IMR-90 (cell line): ENCODE measurements around the gene SLC4A4. TPM values are rescaled to one million over a fixed set of nuclear protein-coding genes. Genes with fewer than 3 reads are reported as not detected.

Experiments
- ATAC-seq: fragments of 200-7000 bp; cut with Tn5 transposase; 2 replicates; pipeline ENCODE4 v1.9.1; 2020; ENCODE audit warnings: low read depth, mild to moderate bottlenecking, moderate library complexity
- BruUV-seq: library from RNA; stranded (reverse); fragments of 400-500 nt; replicated peaks from 2 replicates; lab custom pipeline; 2021; lab: Mats Ljungman, UMichigan
- CTCF ChIA-PET: fragments of 300-600 bp; formaldehyde crosslinking; extraction: SDS; loops from one replicate; lab custom pipeline; 2021; ENCODE audit warnings: antibody characterized with exemption; lab: Yijun Ruan, JAX
- POLR2A ChIA-PET: fragments of 300-600 bp; sonication (Branson Sonifier 250); formaldehyde crosslinking; loops from one replicate; lab custom pipeline; 2022; ENCODE audit warnings: antibody characterized with exemption; ENCODE audit not compliant: unreplicated experiment; lab: Charles Lee
- DNase-seq: peaks from one replicate; pipeline ENCODE4 v3.0.0; 2013
- H2AFZ ChIP-seq: replicated peaks from 2 replicates; pipeline ENCODE3; 2013; ENCODE audit warnings: low read length, mild to moderate bottlenecking; ENCODE audit not compliant: poor library complexity
- H2AK5ac ChIP-seq: 2 replicates; pipeline ENCODE4 v1.6.1; 2013; ENCODE audit warnings: low read depth, low read length, inconsistent platforms
- H2AK9ac ChIP-seq: replicated peaks from 2 replicates; pipeline ENCODE3; 2013; ENCODE audit warnings: mild to moderate bottlenecking, low read depth, low read length, moderate library complexity; ENCODE audit not compliant: poor library complexity
- H2BK120ac ChIP-seq: 2 replicates; pipeline ENCODE4 v1.6.1; 2013; ENCODE audit warnings: low read depth, low read length, inconsistent platforms
- H2BK15ac ChIP-seq: 3 replicates; pipeline ENCODE4 v1.6.1; 2013; ENCODE audit warnings: low read depth, low read length, inconsistent platforms
- H2BK20ac ChIP-seq: 2 replicates; pipeline ENCODE4 v1.6.1; 2013; ENCODE audit warnings: low read depth, mild to moderate bottlenecking, inconsistent platforms, low read length, moderate library complexity
- H2BK5ac ChIP-seq: 2 replicates; pipeline ENCODE4 v1.6.1; 2013; ENCODE audit warnings: mild to moderate bottlenecking, low read depth, low read length, inconsistent platforms; ENCODE audit not compliant: poor library complexity, severe bottlenecking
- H3K14ac ChIP-seq: replicated peaks from 2 replicates; pipeline ENCODE4 v1.6.1; 2013; ENCODE audit warnings: low read depth, low read length, inconsistent platforms
- H3K18ac ChIP-seq: 2 replicates; pipeline ENCODE4 v1.6.1; 2013; ENCODE audit warnings: low read depth, low read length, control low read depth
- H3K23ac ChIP-seq: 2 replicates; pipeline ENCODE4 v1.6.1; 2013; ENCODE audit warnings: low read depth, low read length, inconsistent platforms
- H3K27ac ChIP-seq: 2 replicates; pipeline ENCODE4 v1.5.1; 2013; ENCODE audit warnings: mild to moderate bottlenecking, control low read depth, low read length; ENCODE audit not compliant: insufficient read depth
- H3K27me3 ChIP-seq: 2 replicates; pipeline ENCODE4 v1.6.1; 2013; ENCODE audit warnings: low read length; ENCODE audit not compliant: control insufficient read depth, insufficient read depth
- H3K36me3 ChIP-seq: 2 replicates; pipeline ENCODE4 v1.6.1; 2013; ENCODE audit warnings: low read length, mixed read lengths; ENCODE audit not compliant: control insufficient read depth, insufficient read depth
- H3K4ac ChIP-seq: 2 replicates; pipeline ENCODE4 v1.6.1; 2013; ENCODE audit warnings: low read depth, low read length, inconsistent platforms
- H3K4me1 ChIP-seq: 2 replicates; pipeline ENCODE4 v1.6.1; 2013; ENCODE audit warnings: low read length, mixed read lengths; ENCODE audit not compliant: control insufficient read depth, insufficient read depth
- H3K4me2 ChIP-seq: 2 replicates; pipeline ENCODE4 v1.6.1; 2013; ENCODE audit warnings: low read depth, mild to moderate bottlenecking, control low read depth, low read length, moderate library complexity
- H3K4me3 ChIP-seq: 2 replicates; pipeline ENCODE4 v1.5.1; 2013; ENCODE audit warnings: low read depth, mild to moderate bottlenecking, control low read depth, low read length, moderate library complexity; ENCODE audit not compliant: insufficient read depth
- H3K56ac ChIP-seq: 2 replicates; pipeline ENCODE4 v1.6.1; 2013; ENCODE audit warnings: low read length, inconsistent platforms; ENCODE audit not compliant: insufficient read depth; ENCODE audit errors: extremely low read depth
- H3K79me1 ChIP-seq, 2 experiments: 2 replicates each; pipeline ENCODE4 v1.6.1; 2013; ENCODE audit warnings: low read length in 2 of 2, inconsistent platforms in 1 of 2, low read depth in 1 of 2
- H3K9ac ChIP-seq: 2 replicates; pipeline ENCODE4 v1.6.1; 2013; ENCODE audit warnings: low read depth, low read length, control low read depth
- H3K9me1 ChIP-seq: 2 replicates; pipeline ENCODE4 v1.6.1; 2013; ENCODE audit warnings: low read length, inconsistent platforms; ENCODE audit not compliant: insufficient read depth
- H3K9me3 ChIP-seq: 2 replicates; pipeline ENCODE4 v1.6.1; 2013; ENCODE audit warnings: low read length; ENCODE audit not compliant: control insufficient read depth, insufficient read depth
- H4K20me1 ChIP-seq: 2 replicates; pipeline ENCODE4 v1.6.1; 2013; ENCODE audit warnings: low read length, inconsistent platforms; ENCODE audit not compliant: insufficient read depth
- H4K5ac ChIP-seq: 2 replicates; pipeline ENCODE4 v1.6.1; 2013; ENCODE audit warnings: mild to moderate bottlenecking, low read depth, low read length, control low read depth
- H4K8ac ChIP-seq, 2 experiments: 2 replicates each; pipeline ENCODE4 v1.6.1; 2013; ENCODE audit warnings: low read depth in 2 of 2, low read length in 2 of 2, control low read depth in 1 of 2, inconsistent platforms in 1 of 2
- H4K91ac ChIP-seq: 2 replicates; pipeline ENCODE4 v1.6.1; 2013; ENCODE audit warnings: low read depth, low read length, inconsistent platforms; ENCODE audit not compliant: insufficient read depth
- BHLHE40 ChIP-seq: fragments of 150-350 bp; IDR thresholded peaks from 2 replicates; pipeline ENCODE4 v1.6.1; 2016; ENCODE audit warnings: mild to moderate bottlenecking, low read depth, low read length
- CEBPB ChIP-seq: IDR thresholded peaks from 2 replicates; pipeline ENCODE4 v1.6.1; 2012; ENCODE audit warnings: low read depth, low read length, improper control_type of control experiment
- FOS ChIP-seq: fragments of 150-350 bp; IDR thresholded peaks from 2 replicates; pipeline ENCODE4 v1.6.1; 2016; ENCODE audit warnings: low read depth, low read length
- MAFK ChIP-seq: IDR thresholded peaks from 2 replicates; pipeline ENCODE4 v1.6.1; 2012; ENCODE audit warnings: low read depth, low read length, improper control_type of control experiment
- MAZ ChIP-seq: IDR thresholded peaks from 2 replicates; pipeline ENCODE4 v1.6.1; 2012; ENCODE audit warnings: low read depth, mild to moderate bottlenecking, low read length, improper control_type of control experiment, moderate library complexity, borderline replicate concordance
- MXI1 ChIP-seq: IDR thresholded peaks from 2 replicates; pipeline ENCODE4 v1.6.1; 2012; ENCODE audit warnings: low read depth, mild to moderate bottlenecking, low read length, moderate library complexity, borderline replicate concordance
- NFE2L2 ChIP-seq: fragments of 150-350 bp; IDR thresholded peaks from 2 replicates; pipeline ENCODE4 v1.6.1; 2016; ENCODE audit warnings: low read depth, mild to moderate bottlenecking, low read length
- RAD21 ChIP-seq: IDR thresholded peaks from 2 replicates; pipeline ENCODE4 v1.6.1; 2012; ENCODE audit warnings: low read length, improper control_type of control experiment
- RCOR1 ChIP-seq: IDR thresholded peaks from 2 replicates; pipeline ENCODE4 v1.6.1; 2012; ENCODE audit warnings: mild to moderate bottlenecking, low read length, improper control_type of control experiment; ENCODE audit not compliant: insufficient replicate concordance
- RFX5 ChIP-seq: IDR thresholded peaks from 2 replicates; pipeline ENCODE4 v1.8.0; 2012; ENCODE audit warnings: low read depth, mild to moderate bottlenecking, low read length, moderate library complexity
- WGBS, 2 experiments: methylation state at CpG; one replicate each; pipeline versions ENCODE4 v1.1.5 to v1.1.7; 2013; ENCODE audit warnings: missing lambda C conversion rate in 2 of 2; ENCODE audit not compliant: insufficient read length in 1 of 2; ENCODE audit errors: extremely low coverage in 2 of 2; 5-methylcytosine and 5-hydroxymethylcytosine counted together
- dilution Hi-C: fragments of 300-500 bp; cut with HindIII; formaldehyde crosslinking; loops from one replicate; pipeline ENCODE4 v1.14.3; 2018; ENCODE audit warnings: low sequenced_read_pairs; ENCODE audit not compliant: unreplicated experiment
- in situ Hi-C: fragments of 300-500 bp; cut with MboI; formaldehyde crosslinking; loops from 3 replicates; pipeline ENCODE4 v1.14.3; 2019; ENCODE audit warnings: low sequenced_read_pairs, inconsistent platforms, mixed read lengths
- intact Hi-C: fragments of 100-400 bp; cut with micrococcal nuclease; formaldehyde crosslinking; loops from 2 replicates; pipeline ENCODE4 v1.10.0; 2022
- polyA plus RNA-seq, 3 experiments: library from polyadenylated mRNA; depleted of rRNA; stranded (reverse); fragments of >200 nt; gene quantifications; 2 replicates each; pipeline ENCODE4 v1.2.3, GENCODE V29; 2012; ENCODE audit warnings: low replicate concordance in 1 of 3
- total RNA-seq: library from RNA; depleted of rRNA; stranded (reverse); fragments of >200 nt; gene quantifications from 2 replicates; pipeline ENCODE4 v1.2.3, GENCODE V29; 2012

Gene SLC4A4
- total and polyA plus RNA-seq, 2 of the 4 experiments (the other 2 are of a cell fraction): 5.6 to 16.8 TPM

DNA sequence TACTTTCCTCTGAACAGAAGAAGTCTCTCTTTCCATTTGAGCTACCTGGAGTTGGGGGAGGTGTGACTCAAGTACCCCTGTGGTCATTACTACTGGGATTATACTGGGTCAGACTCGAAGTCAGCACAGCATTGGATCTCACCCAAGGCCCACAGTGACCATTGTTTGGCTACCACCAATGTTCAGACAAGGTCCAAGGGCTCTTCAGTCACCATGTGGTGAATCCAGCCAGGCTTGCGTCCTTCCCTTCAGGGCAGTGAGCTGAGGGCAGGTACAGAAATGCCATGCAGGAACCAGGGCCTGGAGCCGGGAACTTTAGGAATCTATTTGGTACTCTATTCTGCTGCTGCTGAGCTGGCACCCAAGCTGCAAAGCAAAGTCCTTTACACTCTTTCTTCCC, 5.5 kb upstream of the SLC4A4 start:
- H3K9ac ChIP-seq: no peak overlapping the region
- H3K4me1 ChIP-seq: peaks cover 12% of the 10 kb centered on the region
- H2BK20ac ChIP-seq: no peak overlapping the region
- H3K9me1 ChIP-seq: peaks cover 13% of the 10 kb centered on the region
- H3K18ac ChIP-seq: no peak overlapping the region
- in situ Hi-C loops: no loop called here
- H3K4me2 ChIP-seq: no peak overlapping the region
- H3K36me3 ChIP-seq: peaks cover 2% of the 10 kb centered on the region; the same call in 1 of the 2 replicates
- no peak overlapping the region for H2AK9ac ChIP-seq
- BruUV-seq: no TSS peak
- peak overlapping the region; percentile 46; the same call in 1 of the 2 replicates for H3K23ac ChIP-seq
- intact Hi-C loops: no loop called here
- no peak overlapping the region for H2BK120ac ChIP-seq
- H2BK5ac ChIP-seq: no peak overlapping the region
- peaks cover 12% of the 10 kb centered on the region for H4K20me1 ChIP-seq
- no peaks in the 10 kb centered on the region for H3K9me3 ChIP-seq
- TF ChIP-seq MAZ (no peak), MAFK (no peak), CEBPB (no peak), NFE2L2 (no peak), RCOR1 (no peak), BHLHE40 (no peak), RFX5 (no peak), FOS (no peak), MXI1 (no peak), RAD21 (no peak)
- no peak overlapping the region for H3K27ac ChIP-seq
- H4K91ac ChIP-seq: no peak overlapping the region
- DNase-seq (no peak), ATAC-seq (no peak)
- 0 out of 2 replicates have a peak overlapping the region, but pooled peaks have one; percentile 11 for H3K14ac ChIP-seq
- H2AFZ ChIP-seq: no peak overlapping the region
- H4K8ac ChIP-seq: no peak overlapping the region
- H3K27me3 ChIP-seq: no peaks in the 10 kb centered on the region
- H3K4ac ChIP-seq: no peak overlapping the region
- 71% methylated on average over 1 of the region's 3 CpGs; no CpG with 5 or more reads in 1 of the 2 experiments for WGBS, 2 experiments
- H4K5ac ChIP-seq: no peak overlapping the region
- ChIA-PET POLR2A (no interaction called here), CTCF (no interaction called here)
- peaks cover 20 to 32% of the 10 kb centered on the region in 2 experiments for H3K79me1 ChIP-seq
- H2BK15ac ChIP-seq: no peak overlapping the region
- dilution Hi-C loops: no loop called here
- H2AK5ac ChIP-seq: peak overlapping the region; percentile 51; the same call in 1 of the 2 replicates
- H3K56ac ChIP-seq: no peak overlapping the region
- H3K4me3 ChIP-seq: no peak overlapping the region
